Measurements from ENCODE around the gene KIRREL2.
A peak's percentile ranks its signal among the peaks of the same experiment; 100 is the strongest.

Gene KIRREL2

DNA sequence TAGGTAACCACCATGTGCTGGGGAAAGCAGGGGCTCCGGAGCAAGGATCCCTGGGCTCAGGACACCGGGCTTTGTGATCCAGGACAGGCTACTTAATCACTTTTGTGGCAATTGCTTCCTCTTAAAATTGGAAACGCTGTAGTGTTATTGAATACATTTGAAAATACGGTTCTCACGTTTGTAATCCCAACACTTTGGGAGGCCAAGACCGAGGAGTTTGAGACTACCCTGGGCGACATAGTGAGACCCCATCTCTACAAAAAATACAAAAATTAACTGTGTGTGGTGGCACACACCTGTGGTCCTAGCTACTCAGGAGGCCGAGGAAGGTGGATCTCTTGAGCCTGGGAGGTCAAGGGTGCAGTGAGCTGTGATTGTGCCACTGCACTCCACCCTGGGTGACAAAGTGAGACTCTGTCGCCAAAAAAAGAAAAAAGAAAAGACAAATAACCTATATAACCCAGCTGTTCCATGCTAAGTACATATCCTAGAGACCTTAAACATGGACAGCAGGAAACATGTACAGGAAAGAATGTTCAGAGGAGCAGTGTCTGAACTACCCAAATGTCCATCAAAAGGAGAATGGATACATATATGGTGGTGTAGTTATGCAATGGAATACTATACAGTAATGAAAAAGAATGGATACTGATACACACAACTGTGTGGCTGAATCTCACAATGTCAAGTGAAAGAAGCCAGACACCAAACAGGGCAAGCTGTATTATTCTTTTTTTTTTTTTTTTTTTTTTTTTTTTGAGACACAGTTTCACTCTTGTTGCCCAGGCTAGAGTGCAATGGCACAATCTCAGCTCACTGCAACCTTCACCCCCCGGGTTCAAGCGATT is 43.4 kb upstream of the KIRREL2 start:
- Mint-ChIP-seq H3K4me1 (no peaks in the 10 kb centered on the region), H3K9me3 (no peaks in the 10 kb centered on the region), H3K27me3 (ENCODE audit: low read depth) (peaks cover 23% of the 10 kb centered on the region), H3K4me3 (no peak overlapping the region), H3K36me3 (ENCODE audit: low read depth) (no peaks in the 10 kb centered on the region), H3K27ac (no peak overlapping the region)
- TF ChIP-seq, protein P1, sequence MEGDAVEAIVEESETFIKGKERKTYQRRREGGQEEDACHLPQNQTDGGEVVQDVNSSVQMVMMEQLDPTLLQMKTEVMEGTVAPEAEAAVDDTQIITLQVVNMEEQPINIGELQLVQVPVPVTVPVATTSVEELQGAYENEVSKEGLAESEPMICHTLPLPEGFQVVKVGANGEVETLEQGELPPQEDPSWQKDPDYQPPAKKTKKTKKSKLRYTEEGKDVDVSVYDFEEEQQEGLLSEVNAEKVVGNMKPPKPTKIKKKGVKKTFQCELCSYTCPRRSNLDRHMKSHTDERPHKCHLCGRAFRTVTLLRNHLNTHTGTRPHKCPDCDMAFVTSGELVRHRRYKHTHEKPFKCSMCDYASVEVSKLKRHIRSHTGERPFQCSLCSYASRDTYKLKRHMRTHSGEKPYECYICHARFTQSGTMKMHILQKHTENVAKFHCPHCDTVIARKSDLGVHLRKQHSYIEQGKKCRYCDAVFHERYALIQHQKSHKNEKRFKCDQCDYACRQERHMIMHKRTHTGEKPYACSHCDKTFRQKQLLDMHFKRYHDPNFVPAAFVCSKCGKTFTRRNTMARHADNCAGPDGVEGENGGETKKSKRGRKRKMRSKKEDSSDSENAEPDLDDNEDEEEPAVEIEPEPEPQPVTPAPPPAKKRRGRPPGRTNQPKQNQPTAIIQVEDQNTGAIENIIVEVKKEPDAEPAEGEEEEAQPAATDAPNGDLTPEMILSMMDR (IDR thresholded peaks at IDR 0.05; ENCODE audit: unreplicated experiment in 3 of 3), result no peak

DNA sequence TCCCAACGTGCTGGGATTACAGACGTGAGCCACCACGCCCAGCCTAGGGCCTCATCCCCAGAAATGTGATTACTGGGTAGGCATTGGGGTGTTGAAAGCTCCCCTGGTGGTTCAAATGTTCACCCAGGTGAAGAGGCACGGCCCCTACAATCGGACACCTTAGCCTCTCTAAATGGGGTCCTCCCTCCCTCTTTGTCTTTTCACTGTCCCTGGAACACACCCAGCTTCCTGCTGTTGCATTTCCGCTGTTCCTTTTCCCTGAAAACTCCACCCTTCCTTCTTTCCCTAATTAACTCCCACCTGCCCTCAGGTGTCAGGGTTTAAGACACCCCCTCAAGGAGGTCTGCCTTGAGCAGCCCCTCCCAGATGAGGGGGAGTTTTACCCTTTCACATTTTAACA is 40.4 kb upstream of the KIRREL2 start:
- H3K27ac Mint-ChIP-seq, result peak overlapping the region in 1 of 3 experiments; percentile 29
- peaks cover 17% of the 10 kb centered on the region for H3K27me3 Mint-ChIP-seq (ENCODE audit: low read depth)
- no peak overlapping the region for H3K4me3 Mint-ChIP-seq
- no peaks in the 10 kb centered on the region for H3K9me3 Mint-ChIP-seq
- no peaks in the 10 kb centered on the region for H3K4me1 Mint-ChIP-seq
- TF ChIP-seq, protein P1 (IDR thresholded peaks at IDR 0.05; ENCODE audit: unreplicated experiment in 3 of 3), result no peak
- peaks cover 4% of the 10 kb centered on the region for H3K36me3 Mint-ChIP-seq (ENCODE audit: low read depth)

DNA sequence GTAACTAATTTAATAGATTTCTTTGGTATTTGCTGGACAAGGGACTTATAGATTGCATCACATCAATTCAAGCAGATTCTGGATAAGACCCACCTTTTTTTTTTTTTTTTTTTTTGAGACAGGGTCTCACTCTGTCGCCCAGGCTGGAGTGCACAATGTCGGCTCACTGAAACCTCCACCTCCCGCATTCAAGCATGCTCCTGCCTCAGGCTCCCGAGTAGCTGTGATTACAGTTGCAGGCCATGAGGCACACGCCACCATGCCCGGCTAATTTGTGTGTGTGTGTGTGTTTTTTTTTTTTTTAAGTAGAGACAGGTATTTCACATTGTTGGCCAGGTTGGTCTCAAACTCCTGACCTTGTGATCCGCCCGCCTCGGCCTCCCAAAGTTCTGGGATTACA is 39.9 kb upstream of the KIRREL2 start:
- TF ChIP-seq, protein P1 (IDR thresholded peaks at IDR 0.05; ENCODE audit: unreplicated experiment in 3 of 3), result no peak
- Mint-ChIP-seq H3K9me3 (no peaks in the 10 kb centered on the region), H3K27ac (peak overlapping the region in 1 of 3 experiments; percentile 29)

DNA sequence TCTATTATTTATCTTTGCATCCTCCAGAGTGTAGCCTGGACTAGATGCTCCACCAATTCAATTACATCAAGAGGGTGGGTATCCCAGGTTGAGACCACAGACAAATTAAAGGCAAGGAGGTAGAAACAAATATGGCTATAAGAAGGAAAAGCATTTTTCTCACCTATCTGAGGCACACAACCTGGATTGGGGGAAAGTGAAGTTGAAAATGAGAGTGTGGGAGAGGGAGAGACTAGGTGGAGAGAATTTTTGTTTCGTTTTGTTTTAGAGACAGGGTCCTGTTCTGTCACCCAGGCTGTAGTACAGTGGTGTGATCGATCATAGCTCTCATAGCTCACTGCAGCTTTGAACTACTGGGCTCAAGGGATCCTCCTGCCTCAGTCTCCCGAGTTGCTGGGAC is 38.3 kb upstream of the KIRREL2 start:
- TF ChIP-seq, protein P1 (IDR thresholded peaks at IDR 0.05; ENCODE audit: unreplicated experiment in 3 of 3), result no peak
- Mint-ChIP-seq H3K36me3 (ENCODE audit: low read depth) (peaks cover 4% of the 10 kb centered on the region), H3K9me3 (no peaks in the 10 kb centered on the region), H3K27ac (no peak overlapping the region), H3K4me3 (no peak overlapping the region), H3K4me1 (no peaks in the 10 kb centered on the region), H3K27me3 (ENCODE audit: low read depth) (peaks cover 23% of the 10 kb centered on the region)

More for the DNA sequence above, 39.9 kb upstream of the KIRREL2 start:
- Mint-ChIP-seq H3K27me3 (ENCODE audit: low read depth) (peaks cover 17% of the 10 kb centered on the region), H3K4me3 (no peak overlapping the region), H3K4me1 (no peaks in the 10 kb centered on the region), H3K36me3 (ENCODE audit: low read depth) (peaks cover 4% of the 10 kb centered on the region)

DNA sequence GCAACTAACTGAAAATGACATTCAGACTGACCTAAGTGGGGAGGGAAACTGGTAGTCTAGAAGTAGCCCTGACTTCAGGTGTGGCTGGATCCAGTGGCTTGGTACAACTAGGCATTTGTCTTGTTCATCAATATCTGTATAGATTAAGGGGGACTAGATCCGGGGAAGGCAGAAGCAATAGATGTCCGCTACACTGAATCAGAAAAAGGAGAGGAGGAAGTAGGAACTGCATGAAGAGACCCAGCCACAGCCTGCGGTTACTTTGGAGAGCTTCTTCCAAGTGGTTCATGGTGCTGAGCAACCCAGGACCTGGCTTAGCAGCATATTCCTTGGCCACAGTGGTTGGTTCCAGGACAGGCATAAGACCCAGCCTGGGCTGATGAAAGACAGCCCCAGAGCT is 34.1 kb upstream of the KIRREL2 start:
- no peak overlapping the region for H3K27ac Mint-ChIP-seq
- peaks cover 4% of the 10 kb centered on the region for H3K36me3 Mint-ChIP-seq (ENCODE audit: low read depth)
- TF ChIP-seq, protein P1 (IDR thresholded peaks at IDR 0.05; ENCODE audit: unreplicated experiment in 3 of 3), result no peak
- no peaks in the 10 kb centered on the region for H3K9me3 Mint-ChIP-seq
- no peak overlapping the region for H3K4me3 Mint-ChIP-seq
- no peaks in the 10 kb centered on the region for H3K4me1 Mint-ChIP-seq
- peaks cover 18% of the 10 kb centered on the region for H3K27me3 Mint-ChIP-seq (ENCODE audit: low read depth)

DNA sequence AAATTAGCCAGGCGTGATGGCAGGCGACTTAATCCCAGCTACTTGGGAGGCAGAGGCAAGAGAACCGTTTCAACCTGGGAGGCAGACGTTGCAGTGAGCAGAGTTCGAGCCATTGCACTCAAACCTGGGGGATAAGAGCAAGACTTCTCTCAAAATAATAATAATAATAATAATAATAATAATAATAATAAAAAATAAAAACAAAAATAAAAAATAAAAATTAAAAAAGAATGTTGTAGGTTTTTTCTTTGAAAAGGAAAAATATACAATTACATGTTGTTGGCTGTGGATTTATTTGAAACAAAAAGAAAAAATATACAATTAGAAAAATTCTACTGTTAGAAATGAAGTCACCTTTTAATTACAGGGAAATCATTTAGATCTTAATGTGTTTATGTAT is 32.6 kb upstream of the KIRREL2 start:
- Mint-ChIP-seq H3K27ac (no peak overlapping the region), H3K4me1 (no peaks in the 10 kb centered on the region), H3K9me3 (no peaks in the 10 kb centered on the region), H3K36me3 (ENCODE audit: low read depth) (peaks cover 8% of the 10 kb centered on the region), H3K4me3 (no peak overlapping the region), H3K27me3 (ENCODE audit: low read depth) (peaks cover 16% of the 10 kb centered on the region)
- TF ChIP-seq, protein P1 (IDR thresholded peaks at IDR 0.05; ENCODE audit: unreplicated experiment in 3 of 3), result no peak

All from nephron (organoid).